Upper lobe of left lung (tissue), 6 donors: Measurements from ENCODE around the gene PPM1H. TPM values are rescaled to one million over a fixed set of nuclear protein-coding genes. Genes with fewer than 3 reads are reported as not detected.
A peak's percentile ranks its signal among the peaks of the same experiment; 100 is the strongest.

Source experiments
- ATAC-seq, 2 donors: fragments of 200-7000 bp; cut with Tn5 transposase; one replicate each; pipeline ENCODE4 v1.9.1; 2022; ENCODE audit warnings: mild to moderate bottlenecking in 2 of 2, moderate library complexity in 2 of 2; ENCODE audit not compliant: low FRiP score in 2 of 2
- DNase-seq, 2 donors: peaks; one replicate each; pipeline ENCODE4 v3.0.0-alpha.2; 2019 to 2020
- H3K27ac ChIP-seq, 4 donors: fragments of 200-600 bp; sonication (generic); one replicate each; pipeline ENCODE4 v1.5.1; 2016 to 2019
- H3K27me3 ChIP-seq, 4 donors: fragments of 200-600 bp; sonication (generic); one replicate each; pipeline ENCODE4 v1.5.1; 2017 to 2019
- H3K36me3 ChIP-seq, 4 donors: fragments of 200-600 bp; sonication (generic); one replicate each; pipeline ENCODE4 v1.5.1; 2016 to 2019
- H3K4me1 ChIP-seq, 4 donors: fragments of 200-600 bp; sonication (generic); one replicate each; pipeline ENCODE4 v1.5.1; 2018 to 2019
- H3K4me3 ChIP-seq, 4 donors: fragments of 200-600 bp; sonication (generic); one replicate each; pipeline ENCODE4 v1.5.1; 2017 to 2019; ENCODE audit warnings: mild to moderate bottlenecking in 2 of 4, moderate library complexity in 1 of 4
- H3K9me3 ChIP-seq, 4 donors: fragments of 200-600 bp; sonication (generic); one replicate each; pipeline ENCODE4 v1.5.1; 2018 to 2019
- EP300 ChIP-seq, 4 donors: sonication (generic); formaldehyde crosslinking; IDR thresholded peaks; one replicate each; pipeline ENCODE4 v1.5.1; 2017; ENCODE audit warnings: antibody characterized with exemption in 4 of 4, control low read depth in 2 of 4
- POLR2A ChIP-seq, 4 donors: fragments of 450-650 bp; IDR thresholded peaks; one replicate each; pipeline ENCODE4 v1.5.1; 2016 to 2017; ENCODE audit warnings: antibody characterized with exemption in 4 of 4, mild to moderate bottlenecking in 2 of 4
- POLR2AphosphoS5 ChIP-seq, 2 donors: sonication (generic); formaldehyde crosslinking; IDR thresholded peaks; one replicate each; pipeline ENCODE4 v1.5.1; 2017; ENCODE audit warnings: antibody characterized with exemption in 2 of 2
- WGBS, 2 donors: methylation state at CpG; one replicate each; pipeline ENCODE4 v1.1.5; 2017 to 2018; 5-methylcytosine and 5-hydroxymethylcytosine counted together
- total RNA-seq, 6 donors: library from RNA; depleted of rRNA in 4 of 6; stranded (reverse); fragments of >200 nt in 4 of 6; gene quantifications; one replicate each; pipeline versions ENCODE4 v1.1.0 to v1.2.1, GENCODE V29; 2016 to 2021
- TF ChIP-seq, protein P1 (sequence below), 6 experiments: fragments of 450-650 bp in 4 of 6; fragments of 200-600 bp in 2 of 6; sonication (generic) in 2 of 6; IDR thresholded peaks; one replicate each; pipeline ENCODE4 v1.5.1; 2016 to 2019; ENCODE audit warnings: antibody characterized with exemption in 6 of 6
- donor health status: DM: no; HTN: no; CAD: no; lungs with moderate emphysema.
- donor health status: DM: no; HTN: yes; CAD: no; lungs with severe emphysema.

The PPM1H gene
- total RNA-seq, 6 donors from 2014 or later = 4.2 to 14.2 (median 8.4) TPM

DNA sequence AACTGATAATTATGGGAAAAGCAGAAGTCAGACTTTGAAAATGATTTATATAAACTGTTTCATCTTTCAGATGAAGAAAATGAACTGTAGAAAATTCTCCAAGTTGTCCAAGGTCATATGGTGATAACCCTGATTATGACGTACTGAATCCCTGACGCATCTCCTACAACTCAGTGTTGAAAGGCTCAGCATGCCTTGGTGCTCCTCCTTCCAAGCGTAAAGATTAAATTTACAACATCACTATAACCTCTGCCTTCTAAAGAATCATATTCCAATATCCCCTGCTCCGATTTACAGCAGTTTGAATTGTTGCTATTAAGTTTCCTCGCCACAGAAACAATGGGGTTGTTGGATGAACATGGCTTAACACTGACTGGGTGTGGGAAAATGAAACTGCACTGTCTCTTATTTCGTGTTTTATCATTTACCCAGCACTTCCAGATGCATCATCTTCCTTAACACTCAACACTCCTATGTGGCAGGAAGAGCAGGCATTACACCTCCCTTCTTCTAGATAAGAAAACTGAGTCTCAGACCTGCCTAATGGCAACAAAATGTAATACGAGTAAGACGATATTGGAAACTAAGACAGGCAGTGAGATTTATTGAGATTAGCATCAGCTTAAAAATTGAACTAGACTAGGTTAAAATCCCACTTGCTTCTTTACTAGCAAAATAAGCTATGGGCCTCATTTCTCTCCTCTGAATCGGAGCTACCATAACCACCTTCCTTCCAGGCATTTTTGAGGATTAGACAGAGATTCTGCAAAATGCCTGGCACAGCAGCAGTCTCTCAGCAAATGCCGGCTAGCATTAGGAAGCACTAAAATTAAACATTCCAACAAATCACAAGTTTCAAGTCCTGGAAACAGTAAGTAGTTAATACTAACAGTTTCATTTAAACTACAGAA, 74.2 kb downstream of the PPM1H start:
- Histone ChIP-seq H3K36me3 (no peaks in the 10 kb centered on the region), H3K9me3 (no peaks in the 10 kb centered on the region), H3K27me3 (no peaks in the 10 kb centered on the region), H3K27ac (peak overlapping the region in 1 of 4 donors; percentile 18), H3K4me1 (no peaks in the 10 kb centered on the region), H3K4me3 (peak overlapping the region in 1 of 4 donors; percentile 14)
- TF ChIP-seq POLR2AphosphoS5 (IDR thresholded peaks at IDR 0.05) (no peak), POLR2A (IDR thresholded peaks at IDR 0.05) (no peak), EP300 (IDR thresholded peaks at IDR 0.05) (no peak)
- TF ChIP-seq, protein P1, sequence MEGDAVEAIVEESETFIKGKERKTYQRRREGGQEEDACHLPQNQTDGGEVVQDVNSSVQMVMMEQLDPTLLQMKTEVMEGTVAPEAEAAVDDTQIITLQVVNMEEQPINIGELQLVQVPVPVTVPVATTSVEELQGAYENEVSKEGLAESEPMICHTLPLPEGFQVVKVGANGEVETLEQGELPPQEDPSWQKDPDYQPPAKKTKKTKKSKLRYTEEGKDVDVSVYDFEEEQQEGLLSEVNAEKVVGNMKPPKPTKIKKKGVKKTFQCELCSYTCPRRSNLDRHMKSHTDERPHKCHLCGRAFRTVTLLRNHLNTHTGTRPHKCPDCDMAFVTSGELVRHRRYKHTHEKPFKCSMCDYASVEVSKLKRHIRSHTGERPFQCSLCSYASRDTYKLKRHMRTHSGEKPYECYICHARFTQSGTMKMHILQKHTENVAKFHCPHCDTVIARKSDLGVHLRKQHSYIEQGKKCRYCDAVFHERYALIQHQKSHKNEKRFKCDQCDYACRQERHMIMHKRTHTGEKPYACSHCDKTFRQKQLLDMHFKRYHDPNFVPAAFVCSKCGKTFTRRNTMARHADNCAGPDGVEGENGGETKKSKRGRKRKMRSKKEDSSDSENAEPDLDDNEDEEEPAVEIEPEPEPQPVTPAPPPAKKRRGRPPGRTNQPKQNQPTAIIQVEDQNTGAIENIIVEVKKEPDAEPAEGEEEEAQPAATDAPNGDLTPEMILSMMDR (IDR thresholded peaks at IDR 0.05) = no peak
- DNase-seq = no peak
- 72 to 73% methylated on average over 10 of the region's 10 CpGs for WGBS, 2 donors
- no peak for ATAC-seq

DNA sequence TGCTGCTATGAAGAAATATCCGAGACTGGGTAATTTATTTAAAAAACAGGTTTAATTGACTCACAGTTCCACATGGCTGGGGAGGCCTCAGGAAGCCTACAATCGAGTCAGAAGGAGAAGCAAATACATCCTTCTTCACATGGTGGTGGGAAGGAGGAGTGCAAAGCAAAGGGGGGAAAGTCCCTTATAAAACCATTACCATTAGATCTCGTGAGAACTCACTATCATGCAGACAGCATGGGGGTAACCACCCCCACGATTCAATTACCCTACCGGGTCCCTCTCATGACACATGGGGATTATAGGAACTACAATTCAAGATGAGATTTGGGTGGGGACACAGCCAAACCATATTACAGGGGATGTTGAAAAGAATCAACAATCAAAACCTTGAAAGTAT, 74.9 kb downstream of the PPM1H start:
- peak overlapping the region in 1 of 4 donors; percentile 18 for H3K27ac ChIP-seq
- TF ChIP-seq POLR2A (IDR thresholded peaks at IDR 0.05) (no peak), POLR2AphosphoS5 (IDR thresholded peaks at IDR 0.05) (no peak), EP300 (IDR thresholded peaks at IDR 0.05) (no peak)
- TF ChIP-seq, protein P1 (IDR thresholded peaks at IDR 0.05) = no peak
- no peaks in the 10 kb centered on the region for H3K4me1 ChIP-seq
- DNase-seq (no peak), ATAC-seq (no peak)
- H3K27me3 ChIP-seq = no peaks in the 10 kb centered on the region
- no peaks in the 10 kb centered on the region for H3K9me3 ChIP-seq
- H3K4me3 ChIP-seq = no peak overlapping the region
- H3K36me3 ChIP-seq = no peaks in the 10 kb centered on the region
- WGBS, 2 donors = 63 to 65% methylated on average over 5 of the region's 5 CpGs

DNA sequence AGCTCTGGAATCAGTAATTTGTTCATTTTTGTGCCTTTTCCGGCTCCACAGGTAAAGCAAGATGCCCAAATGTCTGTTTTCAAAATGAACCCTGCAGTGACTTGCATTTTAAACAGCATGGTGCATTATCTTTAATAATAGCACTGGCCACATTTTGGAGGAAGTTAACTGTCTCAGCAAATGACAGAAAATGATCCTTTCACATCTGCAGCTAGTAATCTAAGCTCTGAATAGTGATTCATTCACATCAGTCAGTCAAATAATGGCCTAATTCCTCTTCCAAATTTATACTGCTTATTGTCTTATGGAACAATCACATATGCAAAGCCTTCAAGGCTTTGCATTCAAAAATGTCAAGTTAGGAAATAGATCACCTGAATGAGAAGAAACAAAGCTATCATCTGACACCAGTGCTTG, 75.6 kb downstream of the PPM1H start:
- no peak overlapping the region for H3K4me3 ChIP-seq
- no peaks in the 10 kb centered on the region for H3K36me3 ChIP-seq
- DNase-seq (no peak), ATAC-seq (no peak)
- H3K4me1 ChIP-seq = no peaks in the 10 kb centered on the region
- H3K9me3 ChIP-seq = no peaks in the 10 kb centered on the region
- H3K27ac ChIP-seq = no peak overlapping the region
- TF ChIP-seq EP300 (IDR thresholded peaks at IDR 0.05) = no peak
- TF ChIP-seq, protein P1 (IDR thresholded peaks at IDR 0.05) = no peak
- TF ChIP-seq POLR2A (IDR thresholded peaks at IDR 0.05) = no peak
- WGBS, 2 donors = 70 to 86% methylated on average over 1 of the region's 1 CpG
- H3K27me3 ChIP-seq = no peaks in the 10 kb centered on the region

DNA sequence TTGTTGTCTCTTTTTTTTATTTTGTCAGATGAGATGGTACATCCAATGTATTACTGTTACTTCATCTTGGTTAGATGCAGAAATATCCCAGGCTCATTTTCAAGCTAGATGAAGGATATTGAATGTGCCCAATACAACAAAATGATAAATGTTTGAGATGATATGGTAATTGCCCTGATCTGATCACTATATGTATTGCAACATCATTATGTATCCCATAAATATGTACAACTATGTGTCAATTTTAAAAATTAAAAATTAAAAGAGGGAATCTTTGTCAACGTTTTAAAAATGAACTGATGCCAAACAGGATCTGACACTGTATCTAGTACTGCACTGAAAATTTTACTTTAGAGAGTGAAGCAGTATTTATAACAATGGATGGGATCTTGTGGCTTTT, 78.5 kb downstream of the PPM1H start:
- DNase-seq (no peak), ATAC-seq (no peak)
- Histone ChIP-seq H3K36me3 (no peaks in the 10 kb centered on the region), H3K27ac (no peak overlapping the region), H3K4me3 (no peak overlapping the region), H3K27me3 (no peaks in the 10 kb centered on the region), H3K9me3 (no peaks in the 10 kb centered on the region), H3K4me1 (no peaks in the 10 kb centered on the region)
- 45 to 55% methylated on average over 1 of the region's 1 CpG for WGBS, 2 donors
- TF ChIP-seq EP300 (IDR thresholded peaks at IDR 0.05) = no peak
- TF ChIP-seq POLR2AphosphoS5 (IDR thresholded peaks at IDR 0.05) = no peak
- TF ChIP-seq, protein P1 (IDR thresholded peaks at IDR 0.05) = no peak
- TF ChIP-seq POLR2A (IDR thresholded peaks at IDR 0.05) = no peak

DNA sequence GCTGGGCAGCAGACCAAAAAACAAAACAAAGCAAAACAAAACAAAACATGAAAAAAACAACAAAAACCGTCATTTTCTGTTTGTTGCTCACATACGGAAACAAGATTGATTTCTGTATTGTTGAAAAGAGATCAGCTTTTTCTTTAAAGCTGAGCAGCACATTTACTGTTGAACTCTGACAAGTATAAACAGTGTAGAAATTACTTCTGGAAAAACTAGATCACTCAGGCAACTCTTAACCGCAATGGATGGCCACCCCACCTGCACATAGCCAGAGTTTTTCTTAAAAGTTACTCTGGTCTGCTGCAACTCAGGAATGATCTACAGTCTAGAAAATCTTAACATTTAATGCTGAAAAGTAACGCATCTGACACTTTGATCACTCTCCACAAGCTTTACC, 80.9 kb downstream of the PPM1H start:
- 54 to 68% methylated on average over 4 of the region's 4 CpGs for WGBS, 2 donors
- DNase-seq (no peak), ATAC-seq (no peak)
- H3K27me3 ChIP-seq = no peaks in the 10 kb centered on the region
- H3K4me1 ChIP-seq = no peaks in the 10 kb centered on the region
- no peak overlapping the region for H3K27ac ChIP-seq
- H3K9me3 ChIP-seq = no peaks in the 10 kb centered on the region
- H3K4me3 ChIP-seq = no peak overlapping the region
- TF ChIP-seq, protein P1 (IDR thresholded peaks at IDR 0.05) = no peak
- TF ChIP-seq EP300 (IDR thresholded peaks at IDR 0.05) (no peak), POLR2AphosphoS5 (IDR thresholded peaks at IDR 0.05) (no peak), POLR2A (IDR thresholded peaks at IDR 0.05) (no peak)
- H3K36me3 ChIP-seq = no peaks in the 10 kb centered on the region
